K562 (cell line): Measurements from ENCODE around the gene SPATS2L.

Experiments used
- ATF7 ChIP-seq: fragments of 450-650 bp; IDR thresholded peaks from 2 replicates; pipeline ENCODE4 v1.7.1; 2014; ENCODE audit warnings: mild to moderate bottlenecking, moderate library complexity
- BCL6 ChIP-seq: fragments of 250-450 bp; sonication (Bioruptor Pico); IDR thresholded peaks from 2 replicates; pipeline ENCODE4 v1.4.0; 2020
- BHLHE40 ChIP-seq: IDR thresholded peaks from 2 replicates; pipeline ENCODE4 v1.6.1; 2011; ENCODE audit warnings: low read length, improper control_type of control experiment
- BRF1 ChIP-seq: IDR thresholded peaks from 3 replicates; pipeline ENCODE4 v1.6.1; 2011; ENCODE audit warnings: borderline replicate concordance, mild to moderate bottlenecking; ENCODE audit not compliant: insufficient read length; ENCODE audit errors: extremely low read depth
- CBFA2T3 ChIP-seq: fragments of 450-650 bp; IDR thresholded peaks from 2 replicates; pipeline ENCODE4 v1.6.1; 2017
- DACH1 ChIP-seq: fragments of 450-650 bp; IDR thresholded peaks from 2 replicates; pipeline ENCODE4 v1.6.1; 2018; ENCODE audit not compliant: partially characterized antibody
- JUND ChIP-seq, 2 experiments: IDR thresholded peaks; 2 replicates in 1 of 2; 3 replicates in 1 of 2; pipeline ENCODE4 v1.6.1; 2011; ENCODE audit warnings: borderline replicate concordance in 2 of 2, low read depth in 2 of 2, low read length in 2 of 2, improper control_type of control experiment in 1 of 2, missing biosample characterization in 1 of 2, missing genetic modification characterization in 1 of 2, missing genetic modification reagents in 1 of 2
- NR2C2 ChIP-seq, 2 experiments: fragments of 200-800 bp in 1 of 2; sonication (Bioruptor generic) in 1 of 2; sonication (generic) in 1 of 2; formaldehyde crosslinking in 1 of 2; IDR thresholded peaks; 2 replicates each; pipeline versions ENCODE4 v1.6.1 to v1.8.0; 2016 to 2022; ENCODE audit warnings: mild to moderate bottlenecking in 1 of 2, missing compliant biosample characterization in 1 of 2, missing genetic modification characterization in 1 of 2, missing genetic modification reagents in 1 of 2
- STAG1 ChIP-seq: sonication (generic); formaldehyde crosslinking; IDR thresholded peaks from 2 replicates; pipeline ENCODE4 v1.5.0; 2020; ENCODE audit warnings: missing genetic modification reagents, borderline replicate concordance
- ZZZ3 ChIP-seq: fragments of 450-650 bp; IDR thresholded peaks from 2 replicates; pipeline ENCODE4 v1.6.1; 2016; ENCODE audit warnings: antibody characterized with exemption, mild to moderate bottlenecking, moderate library complexity
- TF ChIP-seq, protein P1 (sequence below), 2 experiments: fragments of 450-650 bp; formaldehyde crosslinking in 1 of 2; IDR thresholded peaks; 2 replicates each; pipeline versions ENCODE4 v1.4.0 to v1.6.1; 2014 to 2020; ENCODE audit warnings: mild to moderate bottlenecking in 2 of 2, borderline replicate concordance in 1 of 2, low read depth in 1 of 2
- TF ChIP-seq, protein P2 (sequence below), 3 experiments: IDR thresholded peaks in 2 of 3; conservative IDR thresholded peaks in 1 of 3; 2 replicates each; pipeline ENCODE4 v1.5.1; 2011 to 2012; ENCODE audit warnings: low read length in 3 of 3, mild to moderate bottlenecking in 3 of 3, control low read depth in 2 of 3, improper control_type of control experiment in 1 of 3, inconsistent platforms in 1 of 3, low read depth in 1 of 3, mixed read lengths in 1 of 3, moderate library complexity in 1 of 3; ENCODE audit not compliant: insufficient read depth in 2 of 3
- TF ChIP-seq, protein P3 (sequence below): fragments of 450-650 bp; formaldehyde crosslinking; IDR thresholded peaks from 2 replicates; pipeline ENCODE4 v1.4.0; 2022; ENCODE audit warnings: missing genetic modification characterization

DNA sequence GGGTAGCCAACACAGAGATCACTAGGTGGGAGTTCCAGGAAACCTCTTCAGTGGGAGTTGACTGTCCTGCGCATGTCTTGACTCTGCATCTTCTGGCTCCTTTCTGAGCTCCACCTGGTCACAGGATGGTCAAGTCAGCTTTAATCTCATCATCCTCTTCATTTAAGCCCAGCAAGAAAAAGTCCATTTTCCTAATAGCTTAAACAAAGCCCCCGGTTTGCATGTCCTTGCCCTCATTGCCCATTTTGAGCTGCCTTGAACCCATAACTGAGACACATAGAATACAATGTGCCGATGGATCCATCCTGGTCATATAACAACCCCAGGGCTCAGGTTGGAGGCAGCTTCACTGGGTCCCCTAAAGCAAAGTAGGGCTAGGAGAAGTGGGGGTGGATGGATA lies 40.8 kb downstream of the SPATS2L start:
- TF ChIP-seq BRF1 (no peak), JUND (IDR thresholded peaks at IDR 0.05; ENCODE audit: borderline replicate concordance, low read depth, low read length) (no peak), JUND (tag; IDR thresholded peaks at IDR 0.05; ENCODE audit: borderline replicate concordance, low read depth, low read length) (no peak), ATF7 (no peak), ZZZ3 (no peak), BHLHE40 (no peak), NR2C2 (CRISPR knock-in tag; IDR thresholded peaks at IDR 0.05) (no peak), NR2C2 (tag; IDR thresholded peaks at IDR 0.05) (no peak), BCL6 (CRISPR knock-in tag) (no peak), STAG1 (no peak), DACH1 (no peak), CBFA2T3 (no peak)
- TF ChIP-seq, protein P1, sequence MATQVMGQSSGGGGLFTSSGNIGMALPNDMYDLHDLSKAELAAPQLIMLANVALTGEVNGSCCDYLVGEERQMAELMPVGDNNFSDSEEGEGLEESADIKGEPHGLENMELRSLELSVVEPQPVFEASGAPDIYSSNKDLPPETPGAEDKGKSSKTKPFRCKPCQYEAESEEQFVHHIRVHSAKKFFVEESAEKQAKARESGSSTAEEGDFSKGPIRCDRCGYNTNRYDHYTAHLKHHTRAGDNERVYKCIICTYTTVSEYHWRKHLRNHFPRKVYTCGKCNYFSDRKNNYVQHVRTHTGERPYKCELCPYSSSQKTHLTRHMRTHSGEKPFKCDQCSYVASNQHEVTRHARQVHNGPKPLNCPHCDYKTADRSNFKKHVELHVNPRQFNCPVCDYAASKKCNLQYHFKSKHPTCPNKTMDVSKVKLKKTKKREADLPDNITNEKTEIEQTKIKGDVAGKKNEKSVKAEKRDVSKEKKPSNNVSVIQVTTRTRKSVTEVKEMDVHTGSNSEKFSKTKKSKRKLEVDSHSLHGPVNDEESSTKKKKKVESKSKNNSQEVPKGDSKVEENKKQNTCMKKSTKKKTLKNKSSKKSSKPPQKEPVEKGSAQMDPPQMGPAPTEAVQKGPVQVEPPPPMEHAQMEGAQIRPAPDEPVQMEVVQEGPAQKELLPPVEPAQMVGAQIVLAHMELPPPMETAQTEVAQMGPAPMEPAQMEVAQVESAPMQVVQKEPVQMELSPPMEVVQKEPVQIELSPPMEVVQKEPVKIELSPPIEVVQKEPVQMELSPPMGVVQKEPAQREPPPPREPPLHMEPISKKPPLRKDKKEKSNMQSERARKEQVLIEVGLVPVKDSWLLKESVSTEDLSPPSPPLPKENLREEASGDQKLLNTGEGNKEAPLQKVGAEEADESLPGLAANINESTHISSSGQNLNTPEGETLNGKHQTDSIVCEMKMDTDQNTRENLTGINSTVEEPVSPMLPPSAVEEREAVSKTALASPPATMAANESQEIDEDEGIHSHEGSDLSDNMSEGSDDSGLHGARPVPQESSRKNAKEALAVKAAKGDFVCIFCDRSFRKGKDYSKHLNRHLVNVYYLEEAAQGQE (IDR thresholded peaks at IDR 0.05; ENCODE audit: borderline replicate concordance), result no peak
- TF ChIP-seq, protein P1 (CRISPR knock-in tag; IDR thresholded peaks at IDR 0.05; ENCODE audit: low read depth), result no peak
- TF ChIP-seq, protein P2, sequence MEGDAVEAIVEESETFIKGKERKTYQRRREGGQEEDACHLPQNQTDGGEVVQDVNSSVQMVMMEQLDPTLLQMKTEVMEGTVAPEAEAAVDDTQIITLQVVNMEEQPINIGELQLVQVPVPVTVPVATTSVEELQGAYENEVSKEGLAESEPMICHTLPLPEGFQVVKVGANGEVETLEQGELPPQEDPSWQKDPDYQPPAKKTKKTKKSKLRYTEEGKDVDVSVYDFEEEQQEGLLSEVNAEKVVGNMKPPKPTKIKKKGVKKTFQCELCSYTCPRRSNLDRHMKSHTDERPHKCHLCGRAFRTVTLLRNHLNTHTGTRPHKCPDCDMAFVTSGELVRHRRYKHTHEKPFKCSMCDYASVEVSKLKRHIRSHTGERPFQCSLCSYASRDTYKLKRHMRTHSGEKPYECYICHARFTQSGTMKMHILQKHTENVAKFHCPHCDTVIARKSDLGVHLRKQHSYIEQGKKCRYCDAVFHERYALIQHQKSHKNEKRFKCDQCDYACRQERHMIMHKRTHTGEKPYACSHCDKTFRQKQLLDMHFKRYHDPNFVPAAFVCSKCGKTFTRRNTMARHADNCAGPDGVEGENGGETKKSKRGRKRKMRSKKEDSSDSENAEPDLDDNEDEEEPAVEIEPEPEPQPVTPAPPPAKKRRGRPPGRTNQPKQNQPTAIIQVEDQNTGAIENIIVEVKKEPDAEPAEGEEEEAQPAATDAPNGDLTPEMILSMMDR (IDR thresholded peaks at IDR 0.05 in 2 of 3, conservative IDR thresholded peaks at IDR 0.05 in 1 of 3; ENCODE audit: insufficient read depth in 2 of 3, low read depth in 1 of 3, low read length in 3 of 3), result no peak
- TF ChIP-seq, protein P3, sequence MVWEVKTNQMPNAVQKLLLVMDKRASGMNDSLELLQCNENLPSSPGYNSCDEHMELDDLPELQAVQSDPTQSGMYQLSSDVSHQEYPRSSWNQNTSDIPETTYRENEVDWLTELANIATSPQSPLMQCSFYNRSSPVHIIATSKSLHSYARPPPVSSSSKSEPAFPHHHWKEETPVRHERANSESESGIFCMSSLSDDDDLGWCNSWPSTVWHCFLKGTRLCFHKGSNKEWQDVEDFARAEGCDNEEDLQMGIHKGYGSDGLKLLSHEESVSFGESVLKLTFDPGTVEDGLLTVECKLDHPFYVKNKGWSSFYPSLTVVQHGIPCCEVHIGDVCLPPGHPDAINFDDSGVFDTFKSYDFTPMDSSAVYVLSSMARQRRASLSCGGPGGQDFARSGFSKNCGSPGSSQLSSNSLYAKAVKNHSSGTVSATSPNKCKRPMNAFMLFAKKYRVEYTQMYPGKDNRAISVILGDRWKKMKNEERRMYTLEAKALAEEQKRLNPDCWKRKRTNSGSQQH (CRISPR knock-in tag), result no peak
